Fibroblast of mammary gland (primary cell): ENCODE measurements around the gene CREG1.

ENCODE experiments used
- DNase-seq: peaks from one replicate; pipeline ENCODE4 v3.0.0-alpha.2; 2010; ENCODE audit warnings: low read depth
- H3K4me3 ChIP-seq: 2 replicates; pipeline ENCODE4 v1.5.1; 2011; ENCODE audit warnings: low read depth, mild to moderate bottlenecking, low read length, moderate library complexity; ENCODE audit not compliant: control insufficient read depth
- CTCF ChIP-seq: conservative IDR thresholded peaks from 2 replicates; pipeline ENCODE4 v1.5.1; 2011; ENCODE audit warnings: low read depth, low read length, inconsistent platforms; ENCODE audit not compliant: control insufficient read depth, insufficient read depth

Gene CREG1

GRCh38 chr1:167592475-167592874 lies 38.9 kb upstream of the CREG1 start:
- no peak for TF ChIP-seq CTCF
- no peak for DNase-seq
- no peak overlapping the region for H3K4me3 ChIP-seq

- TF ChIP-seq CTCF: no peak
- DNase-seq: no peak
- H3K4me3 ChIP-seq: no peak overlapping the region
Observed at GRCh38 chr1:167588361-167588760, 34.8 kb upstream of the CREG1 start.

- TF ChIP-seq CTCF: no peak
- H3K4me3 ChIP-seq: no peak overlapping the region
- no peak for DNase-seq
Observed at GRCh38 chr1:167587872-167588271, 34.3 kb upstream of the CREG1 start.

GRCh38 chr1:167587342-167587741 lies 33.8 kb upstream of the CREG1 start:
- TF ChIP-seq CTCF: no peak
- no peak for DNase-seq
- H3K4me3 ChIP-seq: no peak overlapping the region

- no peak overlapping the region for H3K4me3 ChIP-seq
- no peak for DNase-seq
- no peak for TF ChIP-seq CTCF
Observed at GRCh38 chr1:167584581-167584980, 31.0 kb upstream of the CREG1 start.

- no peak for TF ChIP-seq CTCF
- H3K4me3 ChIP-seq: no peak overlapping the region
- no peak for DNase-seq
Observed at GRCh38 chr1:167582722-167583121, 29.2 kb upstream of the CREG1 start.

- H3K4me3 ChIP-seq: no peak overlapping the region
- no peak for DNase-seq
- TF ChIP-seq CTCF: no peak
Observed at GRCh38 chr1:167582064-167582463, 28.5 kb upstream of the CREG1 start.
